Medulla oblongata (tissue), 1 donor: ENCODE measurements around the gene SH3BP1.
"Not testable (repeated sequence)": the region's sequence is repeated elsewhere in the genome, so short reads cannot be mapped to it uniquely, and the experiment has no call there.

ENCODE experiments used
- DNase-seq: peaks from one replicate; pipeline ENCODE4 v3.0.0-alpha.2; 2015; ENCODE audit errors: extremely low spot score

The SH3BP1 gene

DNA sequence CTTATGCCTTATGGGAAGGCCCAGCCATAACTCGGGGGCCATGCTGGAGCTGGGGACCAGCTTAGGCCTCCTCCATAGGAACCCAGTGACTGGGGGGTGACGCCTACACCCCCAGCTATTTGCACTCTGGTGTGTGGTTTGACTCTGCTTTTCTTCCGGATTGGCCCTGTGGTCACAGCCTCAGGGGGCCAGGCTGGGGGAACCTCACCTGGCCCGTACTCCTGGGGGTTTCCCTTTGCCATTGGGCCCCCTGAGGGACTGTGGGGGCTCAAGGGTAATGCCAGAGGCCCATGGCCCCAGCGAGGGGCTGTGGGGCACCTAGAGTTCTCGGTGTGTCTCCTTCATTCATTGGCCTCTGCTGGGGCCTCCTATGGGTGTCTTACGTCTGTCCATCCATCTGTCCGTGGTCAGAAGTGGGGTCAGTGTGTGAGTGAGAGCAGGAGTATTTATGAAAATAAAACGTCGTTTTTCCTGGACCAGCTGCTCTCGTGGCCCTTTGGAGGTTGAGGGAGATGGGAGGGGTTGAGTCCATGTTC is 6.3 kb upstream of the SH3BP1 start:
- no peak for DNase-seq

GRCh38 chr22:37633625-37634416 is 5.6 kb upstream of the SH3BP1 start:
- DNase-seq = peak; percentile 86

DNA sequence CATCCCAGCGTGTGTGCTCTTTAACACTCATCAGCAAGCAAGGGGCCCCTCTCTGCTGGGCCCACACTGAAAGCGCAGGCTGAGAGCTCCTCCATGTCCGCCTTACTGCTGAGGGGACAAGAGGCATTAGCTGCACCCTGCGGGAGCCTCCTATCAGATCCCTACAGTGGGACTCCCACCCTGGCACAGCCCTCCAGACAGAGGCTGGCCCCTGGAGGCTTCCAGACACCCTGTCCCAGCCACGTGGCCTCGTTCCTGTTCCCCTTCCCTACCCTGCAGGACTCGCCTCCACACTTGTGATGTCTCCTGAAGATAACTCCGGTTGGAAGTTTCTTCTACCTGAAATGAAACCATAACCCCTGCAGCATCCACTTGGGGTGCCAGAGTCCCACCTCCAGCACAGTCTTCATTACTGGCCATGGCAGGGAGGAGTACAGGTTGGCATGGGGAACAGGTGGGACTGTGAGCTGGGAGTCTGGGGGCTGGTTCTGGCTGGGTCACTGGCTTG is 5.0 kb upstream of the SH3BP1 start:
- peak; percentile 18 for DNase-seq

DNA sequence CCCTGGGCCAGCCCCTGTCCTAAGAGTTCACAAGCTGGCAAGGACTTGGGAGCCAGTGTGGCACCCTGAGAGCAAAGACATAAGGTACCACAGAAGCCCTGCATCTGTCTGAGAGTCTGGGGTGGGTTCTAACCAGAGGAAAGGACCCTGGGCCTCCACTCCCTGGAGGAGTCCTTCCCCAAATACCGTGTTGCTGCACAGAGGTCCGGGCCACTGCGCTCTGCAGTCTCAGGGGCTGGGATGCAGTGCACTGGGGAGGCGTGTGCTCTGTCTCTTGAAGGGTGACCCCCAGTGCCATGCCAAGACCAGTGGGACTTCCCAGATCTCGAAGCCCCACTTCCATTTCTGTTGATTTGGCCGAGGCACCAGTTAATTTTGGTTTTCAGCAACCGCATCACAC is 4.3 kb upstream of the SH3BP1 start:
- no peak for DNase-seq

GRCh38 chr22:37636186-37636948 is 3.1 kb upstream of the SH3BP1 start:
- DNase-seq = no peak

DNA sequence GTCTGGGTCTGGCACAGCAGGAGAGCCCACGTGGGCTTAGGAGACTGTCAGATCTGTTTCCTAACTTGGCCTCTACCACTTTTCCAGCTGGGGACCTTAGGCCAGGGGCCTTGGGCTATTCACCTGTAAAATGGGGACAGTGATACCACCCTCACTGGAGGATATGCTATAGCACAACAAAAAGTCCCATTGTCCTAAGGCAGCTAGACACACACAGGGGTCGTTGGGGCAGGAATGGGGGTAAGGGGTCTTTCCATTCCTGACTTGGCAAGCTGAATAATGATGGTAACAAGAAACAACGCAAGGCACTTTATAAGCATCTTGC is 2.6 kb upstream of the SH3BP1 start:
- DNase-seq = no peak

- DNase-seq = no peak
These were observed 939 bp upstream of the SH3BP1 start for GRCh38 chr22:37638391-37639069.

DNA sequence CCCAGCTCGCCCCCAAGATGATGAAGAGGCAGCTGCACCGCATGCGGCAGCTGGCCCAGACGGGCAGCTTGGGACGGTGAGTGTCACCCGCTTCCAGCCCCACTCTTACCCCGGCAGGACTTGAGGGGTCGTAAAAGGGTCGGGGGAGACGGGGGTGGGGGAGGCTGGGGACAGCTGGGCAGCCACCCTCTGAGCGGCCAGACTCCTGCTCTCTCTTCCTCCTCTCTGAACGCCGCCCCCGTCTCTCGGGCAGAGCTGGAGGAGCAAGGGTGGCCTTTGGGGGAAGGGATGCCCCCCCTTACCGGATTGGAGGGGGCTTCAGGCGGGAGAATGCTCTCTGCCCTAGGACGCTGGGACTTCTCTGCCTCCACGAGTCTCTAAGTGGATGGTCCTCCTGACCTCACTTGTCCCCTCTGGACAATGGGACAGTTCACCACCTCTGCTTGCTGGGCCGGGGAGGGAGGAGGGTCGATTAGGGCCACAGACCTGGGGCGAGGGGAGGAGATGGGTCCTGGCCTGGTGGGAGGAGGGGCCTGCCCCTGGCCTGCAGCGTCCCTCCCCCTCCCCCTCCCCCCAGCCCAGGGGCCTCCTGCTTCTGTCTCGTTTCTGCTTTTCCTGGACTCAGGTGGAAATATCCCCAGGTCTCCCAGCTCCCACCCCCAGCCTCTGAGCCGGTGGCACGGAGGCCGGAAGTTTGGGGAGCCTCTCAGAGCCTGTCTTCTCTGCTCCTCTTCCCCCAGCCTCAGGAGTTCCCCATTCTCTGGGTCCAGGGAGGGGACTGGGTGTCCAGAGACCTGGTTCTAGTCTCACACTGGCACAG is 512 bp downstream of the SH3BP1 start:
- DNase-seq = peak; percentile 27

GRCh38 chr22:37640591-37641560 is 1.4 kb downstream of the SH3BP1 start:
- DNase-seq = no peak

- no peak for DNase-seq
These were observed 2.1 kb downstream of the SH3BP1 start for GRCh38 chr22:37641561-37641949.

DNA sequence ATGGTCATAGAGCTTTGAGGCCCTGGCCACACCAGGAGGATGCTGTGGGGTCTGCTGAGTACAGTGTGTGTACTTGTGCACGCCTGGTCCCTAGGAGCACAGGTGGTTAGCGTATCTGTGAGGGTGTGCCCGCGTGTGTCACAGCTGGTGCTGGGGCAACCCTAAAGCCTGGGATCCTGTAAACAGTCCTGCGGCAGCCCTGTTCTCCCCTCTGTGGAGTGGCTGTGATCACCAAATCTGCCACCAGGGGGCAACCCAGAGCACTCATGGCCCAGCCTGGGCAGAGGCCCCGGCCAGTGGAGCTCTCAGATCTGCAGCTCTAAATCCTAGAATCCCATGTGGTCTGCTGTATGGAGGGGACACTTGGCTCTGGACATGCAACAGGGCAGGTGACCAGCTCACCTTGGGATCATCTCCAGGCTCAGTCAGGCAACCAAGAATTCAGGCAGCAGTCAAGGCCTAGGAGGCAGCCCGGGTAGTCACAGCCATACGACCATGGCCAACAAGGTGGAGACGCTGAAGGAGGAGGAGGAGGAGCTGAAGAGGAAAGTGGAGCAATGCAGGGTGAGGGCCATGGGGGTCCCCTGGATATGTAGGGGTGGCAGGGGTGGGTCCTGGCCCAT is 3.9 kb downstream of the SH3BP1 start:
- DNase-seq = peak; percentile 88

- no peak for DNase-seq
These were observed 7.8 kb downstream of the SH3BP1 start for GRCh38 chr22:37647317-37647716.

DNA sequence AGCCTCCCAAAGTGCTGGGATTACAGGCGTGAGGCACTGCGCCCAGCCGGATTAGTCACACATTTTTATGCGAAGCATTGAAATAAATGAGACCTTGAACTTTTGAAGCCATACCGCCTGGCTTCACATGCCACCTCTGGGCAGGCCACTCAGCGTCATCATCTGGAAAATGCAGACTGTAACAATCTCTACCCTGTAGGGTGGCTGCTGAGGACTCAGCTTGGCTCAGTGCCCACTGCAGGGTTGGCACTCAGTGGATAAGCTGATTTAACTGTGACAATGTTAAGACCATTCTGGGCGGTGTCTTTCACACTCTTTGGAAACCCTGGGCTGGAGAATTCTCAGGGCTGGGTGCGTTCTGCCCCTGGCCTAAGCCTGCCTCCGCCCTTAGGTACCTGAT is 8.5 kb downstream of the SH3BP1 start:
- DNase-seq = no peak

- no peak for DNase-seq
These were observed 11.1 kb downstream of the SH3BP1 start for GRCh38 chr22:37650463-37651136.

DNA sequence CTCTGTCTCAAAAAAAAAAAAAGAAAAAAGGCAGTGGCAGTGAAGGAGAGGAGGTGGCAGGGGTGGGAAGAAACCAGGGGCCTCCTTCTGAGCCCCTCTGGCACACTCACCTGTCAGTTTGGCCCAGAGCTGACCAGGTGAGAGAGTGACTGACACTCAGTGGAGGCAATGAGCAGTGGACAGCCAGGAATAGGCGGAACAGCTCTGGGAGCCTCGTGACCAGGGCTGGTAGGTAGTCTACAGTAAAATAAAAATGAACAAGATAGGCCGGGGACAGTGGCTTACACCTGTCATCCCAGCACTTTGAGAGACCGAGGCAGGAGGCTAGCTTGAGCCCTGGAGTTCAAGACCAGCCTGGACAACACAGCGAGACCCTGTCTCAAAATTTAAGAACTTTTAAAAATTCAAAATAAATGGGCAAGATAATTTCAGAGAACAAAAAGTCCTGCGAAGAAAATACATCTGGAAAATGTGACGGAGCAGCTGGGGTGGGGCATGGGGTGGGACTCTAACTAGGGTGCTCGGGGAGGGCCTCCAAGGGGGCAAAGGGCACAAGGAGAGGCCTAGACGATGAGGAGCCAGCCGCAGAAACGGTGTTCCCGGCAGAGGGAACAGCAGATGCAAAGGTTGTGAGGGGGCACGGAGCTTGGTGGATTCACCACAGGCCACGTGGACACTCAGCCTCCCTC is 15.2 kb downstream of the SH3BP1 start:
- DNase-seq = no peak

DNA sequence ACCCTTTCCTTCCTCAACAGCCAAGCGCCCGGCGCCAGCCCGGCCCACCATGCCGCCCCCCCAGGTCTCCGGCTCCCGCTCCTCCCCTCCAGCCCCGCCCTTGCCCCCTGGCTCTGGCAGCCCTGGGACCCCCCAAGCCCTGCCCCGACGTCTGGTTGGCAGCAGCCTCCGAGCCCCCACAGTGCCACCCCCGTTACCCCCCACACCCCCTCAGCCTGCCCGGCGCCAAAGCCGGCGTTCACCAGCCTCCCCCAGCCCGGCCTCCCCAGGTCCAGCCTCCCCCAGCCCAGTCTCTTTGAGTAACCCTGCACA is 15.7 kb downstream of the SH3BP1 start:
- DNase-seq = no peak

- DNase-seq = not testable (repeated sequence)
These were observed 17.1 kb downstream of the SH3BP1 start for GRCh38 chr22:37656583-37656982.

- DNase-seq = no peak
These were observed 18.2 kb downstream of the SH3BP1 start for GRCh38 chr22:37657590-37658132.
